Muscle layer of colon (tissue), 2 donors: ENCODE data around the gene ANXA7.

Source experiments
- H3K27ac ChIP-seq: one replicate; pipeline ENCODE4 v1.7.0; 2013; ENCODE audit warnings: low read depth, mild to moderate bottlenecking, low read length, moderate library complexity
- H3K27me3 ChIP-seq, 2 donors: one replicate each; pipeline ENCODE4 v1.7.0; 2013; ENCODE audit warnings: low read length in 2 of 2, mild to moderate bottlenecking in 2 of 2; ENCODE audit not compliant: insufficient read depth in 2 of 2, control insufficient read depth in 1 of 2
- H3K36me3 ChIP-seq: one replicate; pipeline ENCODE4 v1.7.0; 2013; ENCODE audit warnings: mild to moderate bottlenecking, low read length; ENCODE audit not compliant: insufficient read depth
- H3K4me1 ChIP-seq: one replicate; pipeline ENCODE4 v1.7.0; 2013; ENCODE audit warnings: mild to moderate bottlenecking, low read length; ENCODE audit not compliant: insufficient read depth
- H3K4me3 ChIP-seq, 2 donors: one replicate each; pipeline ENCODE4 v1.7.0; 2013; ENCODE audit warnings: low read length in 2 of 2, low read depth in 1 of 2, mild to moderate bottlenecking in 1 of 2, moderate library complexity in 1 of 2
- H3K9ac ChIP-seq: one replicate; pipeline ENCODE4 v1.7.0; 2013; ENCODE audit warnings: low read length
- H3K9me3 ChIP-seq: one replicate; pipeline ENCODE4 v1.7.0; 2013; ENCODE audit warnings: mild to moderate bottlenecking, low read length
- donor health status: abdominal sarcoma.
- donor health status: Adenocarcinoma of cecum.

The ANXA7 gene

GRCh38 chr10:73432646-73433537, 19.0 kb upstream of the ANXA7 start:
- Histone ChIP-seq H3K36me3 (peaks cover 15% of the 10 kb centered on the region), H3K9ac (no peak overlapping the region), H3K27me3 (no peaks in the 10 kb centered on the region), H3K4me1 (no peaks in the 10 kb centered on the region), H3K9me3 (no peaks in the 10 kb centered on the region), H3K4me3 (no peak overlapping the region), H3K27ac (no peak overlapping the region)

GRCh38 chr10:73426318-73426717, 12.5 kb upstream of the ANXA7 start:
- Histone ChIP-seq H3K27ac (no peak overlapping the region), H3K9me3 (no peaks in the 10 kb centered on the region), H3K9ac (no peak overlapping the region), H3K36me3 (peaks cover 44% of the 10 kb centered on the region), H3K4me3 (no peak overlapping the region), H3K4me1 (no peaks in the 10 kb centered on the region), H3K27me3 (no peaks in the 10 kb centered on the region)

- Histone ChIP-seq H3K27ac (no peak overlapping the region), H3K36me3 (peaks cover 44% of the 10 kb centered on the region), H3K4me1 (no peaks in the 10 kb centered on the region)
Observed at GRCh38 chr10:73424478-73424877, 10.6 kb upstream of the ANXA7 start.

GRCh38 chr10:73423309-73423708, 9.5 kb upstream of the ANXA7 start:
- H3K36me3 ChIP-seq: peaks cover 44% of the 10 kb centered on the region
- H3K4me3 ChIP-seq: no peak overlapping the region

More at GRCh38 chr10:73424478-73424877, 10.6 kb upstream of the ANXA7 start:
- Histone ChIP-seq H3K27me3 (no peaks in the 10 kb centered on the region), H3K9ac (no peak overlapping the region), H3K9me3 (no peaks in the 10 kb centered on the region), H3K4me3 (no peak overlapping the region)

GRCh38 chr10:73416571-73416970, 2.7 kb upstream of the ANXA7 start:
- Histone ChIP-seq H3K27me3 (no peaks in the 10 kb centered on the region), H3K27ac (no peak overlapping the region), H3K9me3 (no peaks in the 10 kb centered on the region), H3K4me1 (peaks cover 11% of the 10 kb centered on the region), H3K4me3 (no peak overlapping the region), H3K36me3 (no peaks in the 10 kb centered on the region), H3K9ac (no peak overlapping the region)

More at GRCh38 chr10:73423309-73423708, 9.5 kb upstream of the ANXA7 start:
- Histone ChIP-seq H3K27ac (no peak overlapping the region), H3K9me3 (no peaks in the 10 kb centered on the region), H3K27me3 (no peaks in the 10 kb centered on the region), H3K9ac (no peak overlapping the region), H3K4me1 (no peaks in the 10 kb centered on the region)

GRCh38 chr10:73414230-73414945, 530 bp upstream of the ANXA7 start:
- H3K9ac ChIP-seq: peak overlapping the region; percentile 76
- peak overlapping the region; percentile 21 for H3K27ac ChIP-seq

GRCh38 chr10:73413108-73413527, 740 bp downstream of the ANXA7 start:
- Histone ChIP-seq H3K27me3 (no peaks in the 10 kb centered on the region), H3K4me3 (peak overlapping the region; percentile 86 to 94), H3K9ac (peak overlapping the region; percentile 41), H3K27ac (peak overlapping the region; percentile 88), H3K9me3 (no peaks in the 10 kb centered on the region), H3K4me1 (peaks cover 11% of the 10 kb centered on the region), H3K36me3 (no peaks in the 10 kb centered on the region)

More at GRCh38 chr10:73414230-73414945, 530 bp upstream of the ANXA7 start:
- peaks cover 11% of the 10 kb centered on the region for H3K4me1 ChIP-seq
- H3K36me3 ChIP-seq: no peaks in the 10 kb centered on the region
- H3K27me3 ChIP-seq: no peaks in the 10 kb centered on the region
- H3K4me3 ChIP-seq: peak overlapping the region; percentile 63 to 86
- no peaks in the 10 kb centered on the region for H3K9me3 ChIP-seq

- H3K27me3 ChIP-seq: no peaks in the 10 kb centered on the region
- no peak overlapping the region for H3K27ac ChIP-seq
- H3K36me3 ChIP-seq: no peaks in the 10 kb centered on the region
- H3K4me3 ChIP-seq: no peak overlapping the region
- H3K4me1 ChIP-seq: peaks cover 11% of the 10 kb centered on the region
- H3K9me3 ChIP-seq: no peaks in the 10 kb centered on the region
- no peak overlapping the region for H3K9ac ChIP-seq
Observed at GRCh38 chr10:73410897-73411296, 3.0 kb downstream of the ANXA7 start.

GRCh38 chr10:73408978-73409521, 4.8 kb downstream of the ANXA7 start:
- H3K27ac ChIP-seq: no peak overlapping the region
- H3K36me3 ChIP-seq: no peaks in the 10 kb centered on the region
- peaks cover 5% of the 10 kb centered on the region for H3K4me1 ChIP-seq
- no peak overlapping the region for H3K4me3 ChIP-seq
- no peak overlapping the region for H3K9ac ChIP-seq
- H3K9me3 ChIP-seq: no peaks in the 10 kb centered on the region
- no peaks in the 10 kb centered on the region for H3K27me3 ChIP-seq

- Histone ChIP-seq H3K4me1 (peaks cover 11% of the 10 kb centered on the region), H3K36me3 (no peaks in the 10 kb centered on the region), H3K27ac (no peak overlapping the region), H3K27me3 (no peaks in the 10 kb centered on the region), H3K9ac (no peak overlapping the region), H3K4me3 (no peak overlapping the region), H3K9me3 (no peaks in the 10 kb centered on the region)
Observed at GRCh38 chr10:73408061-73408460, 5.8 kb downstream of the ANXA7 start.

- Histone ChIP-seq H3K27ac (no peak overlapping the region), H3K9ac (no peak overlapping the region), H3K4me1 (peaks cover 6% of the 10 kb centered on the region), H3K36me3 (no peaks in the 10 kb centered on the region), H3K27me3 (no peaks in the 10 kb centered on the region), H3K9me3 (no peaks in the 10 kb centered on the region), H3K4me3 (no peak overlapping the region)
Observed at GRCh38 chr10:73407495-73407894, 6.4 kb downstream of the ANXA7 start.
